CD4-positive, alpha-beta T cell treated with Interleukin-15 for 4 hours (primary cell): ENCODE results near the gene GYS2.
"Not testable (repeated sequence)": the region's sequence is repeated elsewhere in the genome, so short reads cannot be mapped to it uniquely, and the experiment has no call there.

Experiments
- DNase-seq: peaks from one replicate; pipeline ENCODE4 v3.0.0-alpha.2; 2020; ENCODE audit warnings: low spot score

Gene GYS2

DNA sequence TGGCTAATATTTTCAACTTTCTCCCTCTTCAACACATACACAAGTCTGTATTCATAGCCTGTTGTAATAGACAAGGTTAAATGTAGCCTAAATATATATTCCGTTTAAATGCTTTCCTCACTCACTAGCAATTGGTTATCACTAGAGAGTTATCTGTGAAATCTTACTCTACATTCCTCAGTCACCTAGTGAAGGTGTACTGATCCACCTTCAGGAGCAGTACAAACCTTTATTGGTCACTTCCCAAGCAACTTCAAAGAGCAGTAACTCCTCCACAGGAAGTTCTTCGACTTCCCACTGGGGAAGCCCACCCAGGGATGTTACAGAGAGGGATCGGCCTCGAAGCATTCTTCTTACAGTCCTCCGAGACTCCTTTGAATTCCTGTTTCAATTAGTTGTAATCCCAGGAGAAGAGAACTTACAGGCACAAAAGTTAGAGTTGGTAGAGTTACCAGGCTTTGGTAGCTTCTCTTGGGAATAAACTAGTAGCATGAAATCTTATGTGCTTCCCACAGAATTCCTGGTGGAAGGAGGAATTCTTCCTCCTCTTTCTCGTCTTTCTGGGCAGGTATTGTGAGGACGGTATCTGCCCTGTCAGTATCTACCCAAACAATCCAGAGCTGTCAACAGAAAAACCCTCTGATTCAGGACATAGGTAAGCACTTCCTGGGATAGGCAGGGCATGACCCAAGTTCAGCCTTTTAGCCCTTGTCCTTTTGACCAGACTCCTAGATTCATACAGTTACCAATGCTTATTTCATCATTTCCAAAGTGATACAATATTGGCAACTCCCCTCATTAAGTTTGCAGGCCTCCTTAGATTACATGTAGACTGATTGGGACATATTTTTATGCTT lies at the start of gene GYS2:
Gene GYS2 (minus strand): TSS at position 603 of the 857 bp plus-strand sequence. CDS start 255 bp downstream, at position 348.
- no peak for DNase-seq

DNA sequence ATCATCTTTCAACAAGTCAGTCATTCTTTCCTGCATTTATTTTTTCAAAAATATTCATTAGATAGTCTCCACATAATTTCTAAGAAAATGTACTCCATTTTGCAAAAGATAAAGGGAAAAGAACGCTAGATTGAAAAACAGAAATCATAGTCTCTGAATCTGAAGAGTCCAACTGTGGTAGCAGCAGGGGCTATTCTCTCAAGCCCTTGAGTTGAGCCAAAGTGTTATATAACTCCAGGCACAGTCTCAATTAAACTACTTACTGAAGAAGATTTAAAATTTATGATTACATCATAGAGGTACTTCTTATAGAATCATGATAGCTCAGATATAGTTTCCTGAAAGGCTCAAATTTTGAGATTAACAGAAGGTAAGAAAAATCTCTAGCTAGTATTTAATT lies 47.2 kb upstream of the GYS2 start:
- no peak for DNase-seq

DNA sequence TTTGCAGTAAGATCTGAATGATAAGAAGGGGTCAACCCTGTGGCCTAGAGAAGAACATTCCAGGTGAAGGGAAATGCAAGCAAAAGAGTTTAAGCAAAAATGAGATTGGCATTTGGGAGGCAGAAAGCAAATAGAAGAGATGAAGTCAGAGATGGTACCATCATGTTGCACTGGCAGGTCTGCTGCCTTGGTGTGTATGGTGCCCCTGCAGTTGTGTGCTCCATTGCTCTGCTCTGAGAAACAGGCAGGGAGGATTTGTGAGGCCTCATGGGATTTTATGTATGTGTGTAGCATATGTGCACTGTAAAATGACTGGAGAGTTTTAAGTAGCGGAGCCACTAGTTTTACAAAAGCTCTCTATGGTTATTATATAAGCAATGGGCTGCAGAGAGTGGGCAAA lies 46.4 kb upstream of the GYS2 start:
- no peak for DNase-seq

DNA sequence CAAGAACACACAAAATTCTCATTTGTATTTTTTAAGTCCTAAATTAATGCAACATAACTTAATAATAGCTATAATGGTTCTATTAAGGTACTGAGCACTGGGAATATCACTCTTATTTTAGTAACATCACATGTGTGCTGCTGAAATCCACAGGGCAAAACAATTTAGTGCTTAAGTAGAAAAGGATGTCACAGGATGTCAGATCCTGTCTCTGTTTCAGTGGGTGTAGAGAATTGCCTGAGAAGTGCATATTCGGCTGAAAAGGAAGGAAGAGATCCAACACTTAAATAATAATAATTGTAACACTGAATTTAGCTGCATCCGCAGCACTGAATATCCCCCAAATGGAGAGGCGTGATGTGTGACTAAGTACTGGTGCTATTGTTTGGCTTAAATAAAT lies 44.4 kb upstream of the GYS2 start:
- DNase-seq: no peak

DNA sequence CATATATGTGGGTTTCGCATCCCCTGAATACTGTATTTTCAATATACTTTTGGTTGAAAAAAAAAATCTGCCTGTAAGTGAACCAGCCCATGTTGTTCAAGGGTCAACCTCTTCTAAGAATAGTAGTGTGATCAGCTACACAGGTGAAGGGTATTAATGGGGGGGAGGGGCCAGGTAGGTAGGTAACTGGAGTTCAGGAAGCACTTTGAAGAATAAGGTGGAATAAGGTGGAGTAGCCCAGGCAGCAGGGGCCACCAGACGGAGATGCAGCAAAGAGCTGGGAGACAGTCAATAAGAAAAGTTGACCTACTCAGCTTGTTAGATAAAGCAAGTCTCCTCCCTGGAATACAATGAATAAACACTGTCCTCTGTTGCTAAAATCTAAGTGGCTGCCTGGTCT lies 43.7 kb upstream of the GYS2 start:
- DNase-seq: no peak

GRCh38 chr12:21647179-21647578 lies 42.5 kb upstream of the GYS2 start:
- DNase-seq: no peak

DNA sequence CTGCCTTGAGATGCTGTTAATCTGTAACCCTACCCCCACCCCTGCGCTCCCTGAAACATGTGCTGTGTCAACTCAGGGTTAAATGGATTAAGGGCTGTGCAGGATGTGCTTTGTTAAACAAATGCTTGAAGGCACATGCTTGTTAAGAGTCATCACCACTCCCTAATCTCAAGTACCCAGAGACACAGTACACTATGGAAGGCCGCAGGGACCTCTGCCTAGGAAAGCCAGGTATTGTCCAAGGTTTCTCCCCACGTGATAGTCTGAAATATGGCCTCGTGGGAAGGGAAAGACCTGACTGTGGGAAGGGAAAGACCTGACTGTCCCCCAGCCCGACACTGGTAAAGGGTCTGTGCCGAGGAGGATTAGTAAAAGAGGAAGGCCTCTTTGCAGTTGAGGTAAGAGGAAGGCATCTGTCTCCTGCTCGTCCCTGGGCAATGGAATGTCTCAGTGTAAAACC lies 40.4 kb upstream of the GYS2 start:
- not testable (repeated sequence) for DNase-seq

GRCh38 chr12:21644516-21644915 lies 39.9 kb upstream of the GYS2 start:
- DNase-seq: no peak

DNA sequence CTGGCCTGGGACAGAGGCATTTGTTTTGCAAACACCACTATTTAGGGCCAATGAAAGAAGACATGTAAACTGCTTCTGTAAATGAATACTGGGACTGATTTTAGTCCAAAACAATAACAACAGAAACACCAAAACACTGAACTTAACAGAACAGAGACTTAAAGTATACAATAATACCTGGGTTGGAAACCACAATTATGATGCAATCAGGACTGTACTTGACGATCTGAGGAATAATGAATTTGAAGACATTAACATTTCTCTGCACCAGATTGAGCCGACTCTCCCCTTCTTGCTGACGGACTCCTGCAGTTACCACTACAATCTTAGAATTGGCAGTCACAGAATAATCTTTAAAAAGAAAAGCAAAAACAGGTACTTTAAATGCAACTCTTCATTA lies 39.1 kb upstream of the GYS2 start:
- no peak for DNase-seq

GRCh38 chr12:21642707-21643389 lies 38.2 kb upstream of the GYS2 start:
- no peak for DNase-seq

DNA sequence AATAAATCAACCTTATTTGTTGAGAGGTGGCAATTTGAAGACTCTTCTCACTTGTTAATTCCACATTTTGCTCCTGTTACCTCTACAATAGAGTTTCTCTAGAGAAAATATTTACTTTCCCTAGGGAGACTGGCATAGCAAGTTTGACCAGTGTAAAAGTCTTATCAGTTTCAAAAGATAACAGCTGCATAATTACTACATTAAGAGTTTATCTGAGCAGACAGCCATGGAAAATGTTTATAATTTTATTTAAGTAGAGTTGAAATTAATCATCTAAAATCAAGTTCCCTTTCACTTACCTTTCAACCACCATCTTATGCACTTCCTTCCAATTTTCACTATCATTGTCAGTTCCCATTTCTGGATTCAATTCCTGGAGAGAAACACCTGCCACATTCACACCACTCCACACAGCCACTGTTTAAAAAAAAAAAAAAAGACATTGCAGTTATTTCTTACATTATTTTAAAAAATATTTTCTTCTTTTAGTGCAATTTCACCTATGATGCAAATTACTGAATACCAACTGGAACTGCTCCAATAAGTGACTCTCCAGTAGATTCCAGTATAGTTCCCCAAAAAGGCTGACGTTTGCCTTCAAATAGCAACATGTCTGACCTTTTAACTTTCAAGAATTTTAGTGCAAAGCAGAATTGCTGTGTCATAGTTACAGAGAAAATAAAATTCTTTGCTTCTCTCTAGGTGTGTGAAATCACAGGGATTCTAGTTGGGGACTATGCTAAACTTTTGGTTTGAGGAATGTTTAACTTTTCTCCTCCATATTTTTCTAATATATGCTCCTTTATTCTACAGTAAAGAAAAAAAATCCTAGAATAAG lies 33.6 kb upstream of the GYS2 start:
- no peak for DNase-seq

DNA sequence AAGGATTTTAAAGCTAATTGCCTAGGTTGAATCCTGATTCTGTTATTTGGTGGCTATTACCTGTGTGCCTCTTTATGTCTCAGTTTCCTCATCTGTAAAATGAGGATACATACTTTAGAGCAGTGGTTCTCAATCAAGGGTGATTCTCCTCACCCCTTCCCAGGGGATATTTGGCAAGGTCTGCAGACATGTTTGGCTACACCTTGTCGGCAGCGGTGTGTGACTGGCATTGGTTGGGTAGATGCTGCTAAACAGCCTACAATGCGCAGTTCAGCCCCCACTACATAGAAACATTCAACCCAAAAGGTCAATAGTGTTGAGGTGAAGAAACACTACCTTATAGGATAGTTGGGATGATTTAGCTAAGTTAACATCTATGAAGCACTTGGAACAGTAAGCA lies 29.6 kb upstream of the GYS2 start:
- no peak for DNase-seq

DNA sequence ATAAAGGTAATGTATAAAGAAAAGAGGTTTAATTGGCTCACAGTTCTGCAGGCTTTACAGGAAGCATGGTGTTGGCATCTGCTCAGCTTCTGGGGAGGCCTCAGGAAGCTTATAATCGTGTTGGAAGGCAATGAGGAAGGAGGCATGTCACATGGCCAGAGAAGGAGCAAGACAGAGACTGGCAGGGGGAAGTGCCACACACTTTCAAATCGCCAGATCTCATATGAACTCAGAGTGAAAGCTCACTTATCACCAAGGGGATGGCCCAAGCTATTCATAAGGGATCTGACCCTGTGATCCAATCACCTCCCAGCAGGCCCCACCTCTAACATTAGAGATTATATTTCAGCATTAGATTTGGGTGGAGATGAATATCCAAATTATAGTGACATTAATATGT lies 26.7 kb upstream of the GYS2 start:
- no peak for DNase-seq

DNA sequence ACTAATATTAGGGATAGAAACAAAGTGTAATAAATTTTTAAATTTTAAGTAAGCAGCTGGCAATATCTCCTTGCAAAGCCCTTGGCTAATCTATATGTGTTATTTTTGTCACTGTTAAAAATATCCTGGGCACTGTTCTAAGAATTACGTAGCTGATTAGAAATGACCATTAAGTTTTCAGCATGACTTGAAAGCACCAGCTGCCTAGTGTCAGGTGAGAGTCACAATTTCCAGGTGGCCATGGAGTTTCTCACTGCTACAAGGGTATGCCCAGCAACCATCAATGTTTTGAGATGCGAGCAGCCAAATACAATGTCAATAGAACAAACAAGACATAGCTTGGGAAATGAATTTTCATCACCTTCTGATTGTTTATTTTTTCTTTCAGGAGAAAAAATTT lies 23.3 kb upstream of the GYS2 start:
- no peak for DNase-seq

- no peak for DNase-seq
Measured at GRCh38 chr12:21618566-21618965, 13.9 kb upstream of the GYS2 start.

- no peak for DNase-seq
Measured at GRCh38 chr12:21617030-21617429, 12.4 kb upstream of the GYS2 start.

GRCh38 chr12:21615431-21615830 lies 10.8 kb upstream of the GYS2 start:
- peak; percentile 54 for DNase-seq

DNA sequence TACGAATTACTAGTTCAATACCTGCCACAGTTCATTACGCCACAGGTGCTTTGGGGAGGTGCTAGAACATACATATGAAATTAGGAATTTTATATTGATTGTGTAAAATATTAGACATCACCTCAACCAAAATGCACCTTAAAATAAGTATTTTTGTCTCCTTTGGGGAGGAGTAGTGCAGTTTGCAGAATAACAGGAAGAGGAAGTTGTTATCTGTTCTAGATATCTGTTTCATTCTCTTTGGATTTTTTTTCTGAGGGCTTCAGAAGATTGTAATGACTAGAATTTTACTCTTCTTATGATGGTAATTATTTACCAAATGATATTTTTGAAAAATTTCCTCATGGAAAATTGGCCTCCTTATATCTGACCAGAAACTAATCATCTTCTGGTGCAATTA lies 9.9 kb upstream of the GYS2 start:
- DNase-seq: peak; percentile 33

- no peak for DNase-seq
Measured at GRCh38 chr12:21613931-21614330, 9.3 kb upstream of the GYS2 start.

DNA sequence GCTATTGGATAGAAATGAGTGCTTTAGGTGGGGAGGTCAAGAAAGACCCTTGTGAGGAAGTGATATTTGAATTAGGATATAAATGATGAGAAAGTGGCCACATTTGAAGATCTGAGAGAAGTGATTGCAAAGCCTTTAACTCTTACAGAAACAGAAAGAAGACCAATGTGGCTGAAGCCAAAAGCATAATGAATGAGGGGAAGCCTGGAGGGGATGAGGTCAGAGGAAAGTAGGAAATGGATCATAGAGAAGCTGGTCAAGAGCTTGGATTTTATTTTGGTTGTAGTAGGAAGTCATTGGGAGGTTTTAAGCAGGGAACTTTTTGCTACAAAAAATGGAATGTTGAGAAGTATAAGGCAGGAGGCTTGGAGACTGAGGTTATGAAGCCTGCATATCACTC lies 3.5 kb upstream of the GYS2 start:
- DNase-seq: no peak

DNA sequence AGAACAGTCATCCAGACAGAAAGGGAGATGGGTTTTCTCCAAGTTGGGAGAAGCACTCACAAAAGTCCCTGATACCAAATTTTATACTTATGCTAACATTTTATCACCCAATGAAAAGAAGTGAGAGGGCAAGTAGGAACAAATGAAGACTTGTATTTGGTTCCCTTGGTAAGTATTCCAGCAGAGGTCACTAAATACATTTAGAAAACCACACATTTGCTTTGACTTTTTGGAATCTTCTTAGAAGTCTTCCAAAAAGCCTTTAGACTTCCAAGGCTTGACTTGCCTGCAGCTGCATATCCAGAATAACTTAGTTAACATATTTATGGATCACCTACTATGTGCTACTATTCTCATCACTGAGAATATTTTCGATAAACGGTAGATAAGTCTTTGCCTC lies 3.1 kb upstream of the GYS2 start:
- DNase-seq: peak; percentile 37

- no peak for DNase-seq
Measured at GRCh38 chr12:21606175-21606574, 1.5 kb upstream of the GYS2 start.

GRCh38 chr12:21602774-21603173 lies 1.9 kb downstream of the GYS2 start:
- DNase-seq: no peak
